ACC112 (cell line): ENCODE results near the gene STRADB.

Experiments used
- H2AFZ ChIP-seq: fragments of 200-600 bp; sonication (generic); one replicate; pipeline ENCODE4 v1.6.0; 2017; ENCODE audit warnings: antibody characterized with exemption, low read length; ENCODE audit not compliant: unreplicated experiment
- H3K27ac ChIP-seq: fragments of 200-600 bp; sonication (generic); 2 replicates; pipeline ENCODE4 v1.5.1; 2014; ENCODE audit warnings: low read depth, mild to moderate bottlenecking, antibody characterized with exemption, low read length, moderate library complexity
- H3K27me3 ChIP-seq: fragments of 200-600 bp; sonication (generic); 2 replicates; pipeline ENCODE4 v1.6.1; 2014; ENCODE audit warnings: mild to moderate bottlenecking, antibody characterized with exemption, low read length, moderate library complexity, mixed read lengths; ENCODE audit not compliant: insufficient read depth
- H3K36me3 ChIP-seq: fragments of 200-600 bp; sonication (generic); 2 replicates; pipeline ENCODE4 v1.6.1; 2016; ENCODE audit warnings: mild to moderate bottlenecking, antibody characterized with exemption, low read length, moderate library complexity, mixed read lengths; ENCODE audit not compliant: insufficient read depth
- H3K4me1 ChIP-seq: fragments of 200-600 bp; sonication (generic); one replicate; pipeline ENCODE4 v1.6.1; 2016; ENCODE audit warnings: low read length, mixed read lengths; ENCODE audit not compliant: insufficient read depth, unreplicated experiment, control insufficient read depth
- H3K4me3 ChIP-seq: fragments of 200-600 bp; sonication (generic); 2 replicates; pipeline ENCODE4 v1.5.1; 2014; ENCODE audit warnings: mild to moderate bottlenecking, low read depth, low read length
- H3K79me2 ChIP-seq: fragments of 200-600 bp; sonication (generic); one replicate; pipeline ENCODE4 v1.6.0; 2016; ENCODE audit warnings: low read length; ENCODE audit not compliant: control insufficient read depth, unreplicated experiment, insufficient read depth

Gene STRADB, protein sequence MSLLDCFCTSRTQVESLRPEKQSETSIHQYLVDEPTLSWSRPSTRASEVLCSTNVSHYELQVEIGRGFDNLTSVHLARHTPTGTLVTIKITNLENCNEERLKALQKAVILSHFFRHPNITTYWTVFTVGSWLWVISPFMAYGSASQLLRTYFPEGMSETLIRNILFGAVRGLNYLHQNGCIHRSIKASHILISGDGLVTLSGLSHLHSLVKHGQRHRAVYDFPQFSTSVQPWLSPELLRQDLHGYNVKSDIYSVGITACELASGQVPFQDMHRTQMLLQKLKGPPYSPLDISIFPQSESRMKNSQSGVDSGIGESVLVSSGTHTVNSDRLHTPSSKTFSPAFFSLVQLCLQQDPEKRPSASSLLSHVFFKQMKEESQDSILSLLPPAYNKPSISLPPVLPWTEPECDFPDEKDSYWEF

DNA sequence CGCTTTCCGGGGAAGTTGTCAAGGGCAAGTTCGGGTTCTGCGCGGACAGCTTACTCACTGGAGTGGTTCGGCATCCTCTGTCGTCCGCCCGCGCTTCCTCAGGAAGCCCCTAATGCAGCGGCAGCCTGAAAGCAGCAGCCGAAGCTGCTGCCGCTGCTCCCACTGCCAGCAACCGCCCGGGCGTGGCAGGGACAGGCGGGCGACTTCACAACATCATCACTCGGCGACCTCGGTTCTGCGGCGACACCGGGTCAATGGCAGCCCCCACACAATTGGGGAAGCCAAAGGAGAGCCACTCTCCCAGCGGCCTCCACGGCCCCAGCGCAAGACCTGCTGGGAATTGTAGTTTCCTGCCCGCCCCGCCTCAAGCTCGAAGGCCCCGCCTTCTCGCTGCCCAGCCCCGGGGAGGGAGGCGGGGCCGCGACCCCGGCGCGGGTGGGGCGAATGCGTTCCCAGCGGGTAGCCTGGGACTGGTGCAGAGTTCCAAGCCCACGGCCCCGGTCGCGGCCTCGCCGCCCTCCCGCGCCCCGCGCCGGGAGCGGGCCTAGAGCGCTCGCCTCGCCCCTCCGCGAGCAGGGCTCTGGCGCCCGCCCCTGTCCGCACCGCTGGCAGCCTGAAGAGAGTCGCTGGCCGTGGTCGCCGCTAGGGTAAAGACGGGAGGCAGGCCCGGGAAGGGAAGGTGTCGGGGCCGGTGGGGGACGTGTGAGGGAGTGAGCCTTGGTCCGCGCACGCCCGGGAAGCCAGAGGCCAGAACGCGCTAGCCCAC, at the start of gene STRADB, which contains the start of gene TRAK2:
STRADB (plus strand) TSS at position 449 of the 766 bp plus-strand sequence. CDS start 3,101 bp downstream, outside the sequence.
TRAK2 (minus strand) TSS at position 167 of the 766 bp plus-strand sequence. CDS start 30,951 bp downstream, outside the sequence.
- peak within 1 kb of the TSS; percentile 59 for H3K27ac ChIP-seq
- no peaks in the 10 kb centered on the region for H3K4me1 ChIP-seq
- 0 out of 2 replicates have a peak, but pooled peaks cover 2% of the 10 kb centered on the region for H3K36me3 ChIP-seq
- H2AFZ ChIP-seq, result peak within 1 kb of the TSS; percentile 94
- peaks cover 57% of the 10 kb centered on the region for H3K79me2 ChIP-seq
- H3K27me3 ChIP-seq, result no peaks in the 10 kb centered on the region
- peak within 1 kb of the TSS; percentile 97 for H3K4me3 ChIP-seq

DNA sequence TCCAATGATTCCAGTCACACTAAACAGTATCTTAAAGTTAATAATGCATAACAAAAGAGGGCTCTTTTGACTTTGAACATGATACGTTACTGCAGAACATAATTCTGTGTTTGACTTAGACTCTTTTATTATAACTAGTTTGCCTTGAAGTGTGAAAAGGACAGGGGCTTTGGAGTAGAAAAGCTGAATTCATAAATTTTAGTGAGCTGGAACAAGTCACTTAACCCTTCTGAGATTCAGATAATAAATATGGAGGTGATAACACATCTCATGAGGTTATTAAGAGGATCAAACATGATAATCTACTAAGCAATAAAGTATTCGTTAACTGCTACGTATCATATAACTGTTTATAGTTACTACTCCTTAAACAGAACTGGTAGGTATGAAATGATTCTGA, 49.7 kb upstream of the STRADB start:
- H3K4me1 ChIP-seq, result peaks cover 18% of the 10 kb centered on the region
- no peaks in the 10 kb centered on the region for H3K27me3 ChIP-seq
- H2AFZ ChIP-seq, result no peak overlapping the region
- H3K4me3 ChIP-seq, result no peak overlapping the region
- H3K79me2 ChIP-seq, result peaks cover 12% of the 10 kb centered on the region
- H3K27ac ChIP-seq, result no peak overlapping the region
- peaks cover 20% of the 10 kb centered on the region for H3K36me3 ChIP-seq

DNA sequence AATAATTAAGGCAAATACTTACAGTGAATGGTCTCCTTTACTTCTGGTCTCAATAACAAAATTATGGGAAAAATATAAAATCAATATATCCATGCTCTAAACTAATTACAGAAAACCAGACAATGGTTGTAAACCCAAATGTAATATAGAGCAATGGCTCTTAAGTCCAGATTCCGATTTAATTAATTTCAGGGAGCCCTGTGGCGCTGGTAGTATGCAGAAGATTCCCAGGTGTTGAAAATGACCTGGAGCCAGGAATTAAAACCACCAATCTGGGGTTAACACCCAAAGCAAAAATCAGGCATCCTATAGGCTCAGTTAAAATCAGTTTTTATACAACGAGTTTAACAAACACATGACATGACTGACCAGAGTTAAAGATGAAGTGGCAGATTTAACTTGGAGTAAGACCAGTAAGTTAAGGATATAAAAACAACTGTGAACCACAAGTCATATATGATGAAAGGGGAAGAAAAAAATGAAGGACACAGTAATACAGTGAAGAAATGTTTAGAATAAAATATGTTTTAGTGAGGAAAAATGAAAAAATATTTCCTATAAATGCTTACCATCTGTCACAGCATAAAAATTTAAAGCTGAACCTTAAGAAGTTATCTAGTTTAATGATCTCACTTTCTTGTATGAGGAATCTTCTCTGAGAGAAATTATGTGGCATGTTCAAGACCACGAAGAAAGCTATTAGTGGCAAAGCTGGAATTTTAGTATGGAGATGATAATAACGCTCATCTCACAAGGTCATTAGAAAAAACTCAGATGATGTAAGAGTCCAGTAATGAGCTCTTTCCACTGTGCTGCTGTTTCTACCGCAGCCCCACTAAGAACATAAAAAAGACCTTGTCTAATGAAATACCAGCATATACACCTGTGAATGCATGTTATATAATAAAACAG, 48.6 kb upstream of the STRADB start:
- no peak overlapping the region for H3K27ac ChIP-seq

DNA sequence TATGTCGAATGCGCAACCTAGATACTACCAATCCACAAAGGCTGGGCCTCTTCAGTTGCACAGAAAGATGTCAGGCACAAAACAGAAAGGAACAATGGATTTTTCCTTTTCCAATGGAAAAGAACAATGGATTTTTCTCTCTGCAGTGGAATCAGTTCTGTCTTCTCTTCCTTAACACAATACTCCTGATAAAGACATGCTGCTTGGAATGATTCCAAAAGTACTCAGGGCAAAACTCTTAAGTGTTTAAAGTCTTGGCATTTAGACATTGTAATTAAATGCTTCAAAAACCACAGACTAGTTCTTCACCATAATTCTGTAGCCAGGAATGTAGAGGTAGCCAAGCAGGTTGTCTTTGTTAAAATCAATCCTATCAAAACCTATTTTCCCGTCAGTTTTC, 47.7 kb upstream of the STRADB start:
- H3K4me3 ChIP-seq, result no peak overlapping the region
- peaks cover 20% of the 10 kb centered on the region for H3K4me1 ChIP-seq
- no peaks in the 10 kb centered on the region for H3K27me3 ChIP-seq
- peaks cover 12% of the 10 kb centered on the region for H3K79me2 ChIP-seq
- peaks cover 5% of the 10 kb centered on the region for H3K36me3 ChIP-seq
- no peak overlapping the region for H3K27ac ChIP-seq
- no peak overlapping the region for H2AFZ ChIP-seq

More for the DNA sequence above, 48.6 kb upstream of the STRADB start:
- peaks cover 9% of the 10 kb centered on the region for H3K36me3 ChIP-seq
- H3K79me2 ChIP-seq, result peaks cover 12% of the 10 kb centered on the region
- peaks cover 20% of the 10 kb centered on the region for H3K4me1 ChIP-seq
- H3K27me3 ChIP-seq, result no peaks in the 10 kb centered on the region
- no peak overlapping the region for H3K4me3 ChIP-seq
- no peak overlapping the region for H2AFZ ChIP-seq

DNA sequence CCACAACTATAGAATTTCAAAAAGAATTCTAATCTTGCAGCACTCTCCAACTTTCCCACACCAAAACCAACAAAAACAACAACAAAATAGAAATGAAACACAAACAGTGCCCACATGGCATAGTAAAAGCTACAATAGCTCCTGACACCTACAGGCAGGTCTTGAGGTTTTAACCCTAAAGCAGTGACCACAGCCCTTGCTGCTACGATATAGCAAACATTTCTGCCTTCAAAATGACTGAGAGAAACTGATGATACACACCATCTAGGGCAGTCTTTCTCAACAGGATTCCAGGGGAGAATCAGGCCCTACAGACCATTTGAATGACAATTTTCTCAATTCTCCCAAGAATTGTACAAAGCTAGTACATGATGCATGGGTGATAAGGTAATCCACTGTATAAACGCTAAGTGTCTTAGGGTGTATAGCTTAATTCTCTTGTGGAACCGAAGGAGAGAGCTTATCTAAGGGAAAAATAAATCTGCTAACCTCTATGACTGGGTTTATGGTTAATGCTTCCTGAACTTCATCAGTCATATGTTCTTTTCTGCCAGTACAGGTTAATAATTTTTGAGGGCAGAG, 46.8 kb upstream of the STRADB start:
- Histone ChIP-seq H3K27ac (no peak overlapping the region), H3K36me3 (no peaks in the 10 kb centered on the region), H3K4me1 (peaks cover 20% of the 10 kb centered on the region), H3K79me2 (peaks cover 12% of the 10 kb centered on the region), H2AFZ (no peak overlapping the region), H3K4me3 (no peak overlapping the region), H3K27me3 (no peaks in the 10 kb centered on the region)

DNA sequence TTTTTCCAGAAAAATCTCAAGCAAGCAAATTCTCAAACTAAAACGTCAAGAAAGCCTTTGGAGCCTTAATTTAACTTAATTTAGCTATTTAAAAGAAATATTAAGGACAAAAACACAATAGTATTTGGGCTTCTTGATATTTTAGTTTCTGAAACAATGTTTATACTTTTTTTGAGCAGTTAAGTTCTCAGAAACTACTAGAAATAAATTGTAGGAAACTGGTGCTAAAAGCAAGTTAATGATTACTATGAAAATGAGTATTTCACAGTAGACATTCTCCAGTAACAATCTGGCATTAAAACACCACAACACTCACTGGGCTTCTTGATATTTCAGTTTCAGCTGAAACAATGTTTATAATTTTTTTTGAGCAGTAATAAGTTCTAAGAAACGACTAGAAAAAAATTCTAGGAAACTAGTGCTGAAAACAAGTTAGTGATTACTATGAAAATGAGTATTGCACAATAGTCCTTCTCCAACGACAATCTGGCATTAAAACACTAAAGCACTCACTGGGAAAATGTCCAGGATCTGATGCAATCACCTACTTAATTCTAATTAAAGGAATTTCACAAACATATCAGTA, 45.4 kb upstream of the STRADB start:
- Histone ChIP-seq H2AFZ (no peak overlapping the region), H3K4me1 (peaks cover 31% of the 10 kb centered on the region), H3K27me3 (no peaks in the 10 kb centered on the region), H3K27ac (peak overlapping the region; percentile 50), H3K79me2 (peaks cover 18% of the 10 kb centered on the region), H3K36me3 (no peaks in the 10 kb centered on the region), H3K4me3 (peak overlapping the region; percentile 1; the same call in 1 of the 2 replicates)

DNA sequence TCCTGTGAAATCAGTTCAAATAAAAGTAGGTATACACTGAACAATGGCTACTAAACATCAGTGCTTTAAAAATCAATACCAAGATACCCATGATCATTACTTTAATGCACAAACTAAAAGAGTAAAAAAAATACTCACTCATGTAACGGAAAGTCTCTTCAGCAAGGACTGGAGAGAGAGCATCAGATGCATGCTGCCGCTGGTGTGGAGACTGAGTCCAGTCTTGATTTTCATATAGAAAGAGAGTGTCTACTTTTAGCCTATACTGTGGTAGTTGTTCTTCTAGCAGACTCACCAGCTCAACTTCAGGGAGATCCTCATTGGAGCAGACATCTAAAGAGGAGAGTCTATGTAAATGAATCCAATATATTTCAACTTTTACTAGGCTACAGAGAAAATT, 44.3 kb upstream of the STRADB start:
- H3K79me2 ChIP-seq, result peaks cover 20% of the 10 kb centered on the region
- H3K36me3 ChIP-seq, result no peaks in the 10 kb centered on the region
- no peak overlapping the region for H2AFZ ChIP-seq
- peaks cover 42% of the 10 kb centered on the region for H3K4me1 ChIP-seq
- no peaks in the 10 kb centered on the region for H3K27me3 ChIP-seq
- H3K4me3 ChIP-seq, result 0 out of 2 replicates have a peak overlapping the region, but pooled peaks have one; percentile 1
- no peak overlapping the region for H3K27ac ChIP-seq

DNA sequence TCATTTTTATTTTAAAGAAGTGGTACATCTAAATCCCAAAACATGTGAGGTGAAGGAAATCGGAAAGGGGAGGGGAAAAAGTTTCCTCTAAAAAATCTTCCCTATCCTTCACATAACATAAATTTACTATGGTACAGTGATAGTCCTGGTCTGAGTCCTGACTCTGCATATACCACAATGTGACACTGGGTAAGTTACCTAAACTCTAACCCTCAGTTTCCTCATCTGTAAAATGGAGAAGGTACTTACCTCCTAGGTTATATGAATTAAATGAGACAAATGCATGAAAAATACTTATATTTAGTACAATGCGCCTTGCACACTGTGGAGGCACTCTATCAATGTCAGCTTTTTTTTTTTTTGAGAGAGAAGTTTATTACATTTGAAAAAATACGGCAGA, 42.6 kb upstream of the STRADB start:
- peaks cover 55% of the 10 kb centered on the region for H3K4me1 ChIP-seq
- no peak overlapping the region for H3K4me3 ChIP-seq
- H3K79me2 ChIP-seq, result peaks cover 36% of the 10 kb centered on the region
- no peaks in the 10 kb centered on the region for H3K36me3 ChIP-seq
- no peaks in the 10 kb centered on the region for H3K27me3 ChIP-seq
- no peak overlapping the region for H3K27ac ChIP-seq
- H2AFZ ChIP-seq, result no peak overlapping the region

DNA sequence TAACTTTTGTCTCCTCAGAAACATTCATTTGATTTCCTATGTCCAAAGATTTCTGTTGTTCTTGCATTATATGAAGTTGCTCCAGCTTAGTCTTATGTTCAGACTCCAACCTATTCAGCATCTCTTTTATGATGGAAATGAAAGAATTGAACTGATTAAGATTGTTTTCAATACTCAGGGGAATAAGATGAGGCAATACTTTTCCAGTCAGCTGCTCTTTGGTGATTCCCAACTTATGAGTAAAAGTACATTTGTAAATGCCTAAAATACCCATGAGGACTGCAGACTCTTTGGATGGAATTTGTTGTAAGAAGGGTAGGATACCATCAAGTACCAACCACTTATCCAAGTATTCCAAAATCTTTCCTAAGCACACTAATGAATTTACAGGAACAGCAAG, 40.1 kb upstream of the STRADB start:
- Histone ChIP-seq H3K4me1 (peaks cover 66% of the 10 kb centered on the region), H2AFZ (no peak overlapping the region), H3K36me3 (no peaks in the 10 kb centered on the region)

More for the DNA sequence above, 40.1 kb upstream of the STRADB start:
- peak overlapping the region; percentile 72 for H3K27ac ChIP-seq
- no peaks in the 10 kb centered on the region for H3K27me3 ChIP-seq
- peaks cover 49% of the 10 kb centered on the region for H3K79me2 ChIP-seq
- H3K4me3 ChIP-seq, result peak overlapping the region; percentile 30; the same call in 1 of the 2 replicates
